Activated naive CD4-positive, alpha-beta T cell treated with anti-CD3 and anti-CD28 coated beads for 36 hours (primary cell): Measurements from ENCODE around the gene OTUD4. TPM values are rescaled to one million over a fixed set of nuclear protein-coding genes. Genes with fewer than 3 reads are reported as not detected.
A peak's percentile ranks its signal among the peaks of the same experiment; 100 is the strongest.
"Not testable (repeated sequence)": the region's sequence is repeated elsewhere in the genome, so short reads cannot be mapped to it uniquely, and the experiment has no call there.

Source experiments
- CTCF ChIA-PET: fragments of 350-600 bp; sonication (Branson Sonifier 250); formaldehyde crosslinking; loops from one replicate; lab custom pipeline; 2021; ENCODE audit warnings: antibody characterized with exemption; lab: Charles Lee
- DNase-seq: peaks from one replicate; pipeline ENCODE4 v3.0.0-alpha.2; 2020
- H3K27ac Mint-ChIP-seq: one replicate; pipeline ENCODE4 v1.8.0; 2021; ENCODE audit warnings: mild to moderate bottlenecking, mixed read lengths
- H3K27me3 Mint-ChIP-seq: one replicate; pipeline ENCODE4 v1.8.0; 2021; ENCODE audit warnings: low read depth, mixed read lengths
- H3K36me3 Mint-ChIP-seq: one replicate; pipeline ENCODE4 v1.8.0; 2021; ENCODE audit warnings: low read depth, mixed read lengths
- H3K4me1 Mint-ChIP-seq: one replicate; pipeline ENCODE4 v1.8.0; 2021; ENCODE audit warnings: low read depth, mixed read lengths
- H3K4me3 Mint-ChIP-seq: one replicate; pipeline ENCODE4 v1.8.0; 2021; ENCODE audit warnings: mild to moderate bottlenecking, moderate library complexity, mixed read lengths
- H3K9me3 Mint-ChIP-seq: one replicate; pipeline ENCODE4 v1.8.0; 2021; ENCODE audit warnings: mixed read lengths
- intact Hi-C: fragments of 100-400 bp; cut with micrococcal nuclease; formaldehyde crosslinking; loops from one replicate; pipeline ENCODE4 v1.15.1; 2023
- total RNA-seq, 2 experiments: library from RNA; stranded (reverse); gene quantifications; one replicate each; pipeline ENCODE4 v1.2.3, GENCODE V29; 2021

Gene OTUD4
- total RNA-seq, 2 experiments from 2014 or later: 35.9 to 37.1 TPM

DNA sequence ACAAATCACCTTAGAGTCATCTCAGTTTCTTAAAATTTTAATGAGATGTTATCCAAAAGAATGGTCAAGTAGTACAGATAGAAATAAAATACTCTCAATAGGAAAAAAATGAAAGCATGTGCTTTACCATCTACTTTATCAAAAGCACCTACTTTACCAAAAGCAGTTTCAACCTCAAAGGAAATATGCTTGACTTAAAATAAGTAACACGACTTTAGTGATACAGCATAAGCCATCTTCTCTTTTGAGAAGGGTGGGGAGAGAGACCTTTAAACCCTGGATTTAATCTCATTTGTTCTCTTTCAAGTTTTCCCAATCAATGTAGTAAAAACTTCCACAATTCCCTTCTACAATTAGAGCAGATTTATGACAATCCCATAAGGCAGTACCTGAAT is 26.5 kb downstream of the OTUD4 start:
- Mint-ChIP-seq H3K36me3 (peaks cover 44% of the 10 kb centered on the region), H3K27me3 (no peaks in the 10 kb centered on the region), H3K4me3 (no peak overlapping the region), H3K4me1 (peaks cover 14% of the 10 kb centered on the region), H3K9me3 (no peaks in the 10 kb centered on the region), H3K27ac (no peak overlapping the region)
- CTCF ChIA-PET: no interaction called here
- DNase-seq: no peak
- intact Hi-C loops: loop anchor here (1.0 kb wide), 1 partner anchor 23 kb away; no protein-coding TSS in a partner anchor

DNA sequence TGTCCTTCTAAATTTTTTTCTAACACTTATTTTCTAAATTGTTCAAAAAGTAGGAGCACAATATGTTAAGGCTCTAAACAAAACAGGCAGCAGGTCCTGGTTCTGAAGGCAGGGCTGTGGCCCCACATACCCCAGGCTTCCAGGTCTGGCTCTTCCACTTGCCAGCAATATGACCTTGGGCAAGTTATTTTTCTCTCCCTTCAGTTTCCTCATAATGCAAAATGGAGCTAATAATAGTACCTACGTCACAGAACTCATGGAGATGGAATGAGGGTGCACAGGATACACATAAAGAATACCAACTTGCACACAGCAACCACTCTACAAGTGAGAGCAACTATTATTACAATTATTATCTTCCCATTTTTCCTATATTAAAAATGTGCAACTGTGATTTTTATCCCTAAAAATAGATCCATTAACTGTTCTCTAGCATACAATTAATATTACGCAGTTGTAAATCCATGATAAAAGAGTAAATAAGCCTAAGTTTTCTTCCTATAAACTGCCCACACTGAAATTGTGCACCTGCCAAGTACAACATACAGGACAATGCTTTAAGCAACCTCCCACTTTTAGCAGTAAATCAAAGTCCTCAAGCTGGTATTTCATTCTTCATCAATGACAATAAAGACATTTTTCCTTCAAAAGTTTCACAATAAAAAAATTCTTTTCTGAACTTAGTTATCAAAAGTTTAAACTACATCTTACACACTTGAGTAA is 27.0 kb downstream of the OTUD4 start:
- no peaks in the 10 kb centered on the region for H3K27me3 Mint-ChIP-seq
- DNase-seq: no peak
- no peak overlapping the region for H3K4me3 Mint-ChIP-seq
- no peak overlapping the region for H3K27ac Mint-ChIP-seq
- H3K36me3 Mint-ChIP-seq: peaks cover 47% of the 10 kb centered on the region
- CTCF ChIA-PET: no interaction called here
- intact Hi-C loops: no loop called here
- H3K9me3 Mint-ChIP-seq: no peaks in the 10 kb centered on the region
- peaks cover 14% of the 10 kb centered on the region for H3K4me1 Mint-ChIP-seq

DNA sequence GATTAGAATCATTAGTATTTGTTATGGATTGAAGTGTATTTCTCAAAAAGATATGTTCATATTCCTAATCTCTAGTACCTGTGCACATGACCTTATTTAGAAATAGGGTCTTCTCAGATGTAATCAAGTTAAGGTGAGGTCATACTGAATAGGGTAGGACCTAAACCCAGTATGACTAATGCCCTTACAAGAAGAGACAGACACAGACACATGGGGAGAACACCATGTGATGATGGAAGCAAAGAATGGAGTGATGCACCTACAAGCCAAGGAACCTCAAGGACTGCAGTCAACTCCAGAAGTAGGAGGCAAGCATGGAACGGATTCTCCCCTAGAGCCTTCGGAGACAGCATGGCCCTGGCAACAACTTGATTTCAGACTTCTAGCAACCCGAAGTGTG is 31.4 kb downstream of the OTUD4 start:
- Mint-ChIP-seq H3K4me3 (no peak overlapping the region), H3K9me3 (no peaks in the 10 kb centered on the region), H3K4me1 (peaks cover 9% of the 10 kb centered on the region), H3K27ac (no peak overlapping the region), H3K36me3 (peaks cover 57% of the 10 kb centered on the region), H3K27me3 (no peaks in the 10 kb centered on the region)
- CTCF ChIA-PET: no interaction called here
- no peak for DNase-seq
- intact Hi-C loops: loop anchor here (5.0 kb wide), 1 partner anchor 37 kb away; no protein-coding TSS in a partner anchor

DNA sequence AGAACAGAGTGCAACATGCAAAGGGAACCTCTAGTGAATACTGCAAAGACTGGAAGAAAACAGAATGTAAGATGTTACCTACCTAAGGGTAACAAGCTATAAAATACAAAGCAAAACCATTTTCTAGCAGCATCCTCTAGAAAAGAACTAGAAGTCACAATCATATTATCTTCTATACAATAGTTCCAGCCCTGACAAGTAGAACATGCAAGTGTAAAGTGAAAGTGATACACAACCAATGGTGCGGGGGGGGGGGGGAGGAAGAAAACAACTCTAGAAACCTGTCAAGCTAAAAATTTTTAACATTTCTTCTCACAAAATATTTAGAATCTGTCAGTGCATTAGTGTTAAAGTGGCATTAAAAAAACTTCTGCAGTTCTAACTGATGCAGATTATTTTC is 44.2 kb downstream of the OTUD4 start:
- Mint-ChIP-seq H3K4me1 (peaks cover 36% of the 10 kb centered on the region), H3K27ac (peak overlapping the region; percentile 53), H3K36me3 (peaks cover 52% of the 10 kb centered on the region)
- H3K4me3 Mint-ChIP-seq, CTCF ChIA-PET, intact Hi-C loops, H3K9me3 Mint-ChIP-seq, H3K27me3 Mint-ChIP-seq, DNase-seq: not testable (repeated sequence)

DNA sequence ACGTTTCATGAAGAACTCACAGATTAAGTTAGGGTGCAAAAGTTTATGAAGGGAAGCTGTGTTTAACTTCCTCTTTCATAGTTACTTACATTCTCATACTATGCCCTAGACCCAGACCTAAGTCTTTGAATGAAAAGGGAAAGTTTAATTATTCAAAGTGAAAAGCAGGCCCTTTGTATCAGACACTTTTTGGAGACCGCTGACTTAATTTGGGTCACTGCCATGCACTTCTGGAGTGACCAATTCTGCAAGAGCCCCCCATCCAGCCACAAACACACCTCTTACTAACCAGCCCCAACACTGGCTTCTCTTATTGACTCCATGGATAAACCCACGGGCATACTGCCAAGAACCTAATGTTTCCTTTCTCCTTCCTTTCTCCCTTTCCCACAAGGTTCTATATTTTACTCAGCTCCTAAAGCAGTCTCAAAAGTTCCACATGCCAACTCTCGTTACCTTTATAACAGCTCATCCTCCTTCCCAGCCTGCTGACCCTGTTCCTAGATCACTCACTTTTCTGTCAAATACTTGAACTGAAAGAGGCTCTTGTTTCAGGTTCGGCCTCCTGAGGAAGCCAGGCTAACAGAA is 47.8 kb downstream of the OTUD4 start:
- CTCF ChIA-PET: interaction anchor here (1.4 to 1.5 kb wide), 2 partner anchors 30 to 45 kb away, joined by 3 to 4 read pairs; no protein-coding TSS in a partner anchor
- intact Hi-C loops: no loop called here
- Mint-ChIP-seq H3K27ac (peak overlapping the region; percentile 81), H3K4me1 (peaks cover 45% of the 10 kb centered on the region), H3K4me3 (no peak overlapping the region), H3K27me3 (no peaks in the 10 kb centered on the region), H3K9me3 (no peaks in the 10 kb centered on the region), H3K36me3 (peaks cover 38% of the 10 kb centered on the region)
- peak; percentile 14 for DNase-seq

DNA sequence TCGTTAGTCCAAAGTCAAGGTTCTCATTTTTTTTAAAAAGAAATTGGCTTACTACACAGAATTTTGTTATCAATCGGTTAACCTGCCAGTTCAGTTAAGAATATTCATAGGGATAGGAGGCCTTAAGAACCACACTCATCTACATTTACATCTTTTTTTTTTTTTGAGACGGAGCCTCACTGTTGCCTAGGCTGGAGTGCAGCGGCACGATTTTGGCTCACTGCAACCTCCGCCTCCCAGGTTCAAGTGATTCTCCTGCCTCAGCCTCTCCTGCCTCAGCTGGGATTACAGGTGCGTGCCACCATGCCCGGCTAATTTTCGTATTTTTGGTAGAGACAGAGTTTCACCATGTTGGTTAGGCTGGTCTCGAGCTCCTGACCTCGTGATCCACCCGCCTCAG is 48.5 kb downstream of the OTUD4 start:
- Mint-ChIP-seq H3K4me3 (no peak overlapping the region), H3K9me3 (no peaks in the 10 kb centered on the region), H3K4me1 (peaks cover 44% of the 10 kb centered on the region), H3K27ac (no peak overlapping the region), H3K36me3 (peaks cover 36% of the 10 kb centered on the region), H3K27me3 (no peaks in the 10 kb centered on the region)
- no peak for DNase-seq
- intact Hi-C loops: no loop called here
- CTCF ChIA-PET: interaction anchor here (1.4 kb wide), 1 partner anchor 30 kb away, joined by 3 read pairs; no protein-coding TSS in a partner anchor

DNA sequence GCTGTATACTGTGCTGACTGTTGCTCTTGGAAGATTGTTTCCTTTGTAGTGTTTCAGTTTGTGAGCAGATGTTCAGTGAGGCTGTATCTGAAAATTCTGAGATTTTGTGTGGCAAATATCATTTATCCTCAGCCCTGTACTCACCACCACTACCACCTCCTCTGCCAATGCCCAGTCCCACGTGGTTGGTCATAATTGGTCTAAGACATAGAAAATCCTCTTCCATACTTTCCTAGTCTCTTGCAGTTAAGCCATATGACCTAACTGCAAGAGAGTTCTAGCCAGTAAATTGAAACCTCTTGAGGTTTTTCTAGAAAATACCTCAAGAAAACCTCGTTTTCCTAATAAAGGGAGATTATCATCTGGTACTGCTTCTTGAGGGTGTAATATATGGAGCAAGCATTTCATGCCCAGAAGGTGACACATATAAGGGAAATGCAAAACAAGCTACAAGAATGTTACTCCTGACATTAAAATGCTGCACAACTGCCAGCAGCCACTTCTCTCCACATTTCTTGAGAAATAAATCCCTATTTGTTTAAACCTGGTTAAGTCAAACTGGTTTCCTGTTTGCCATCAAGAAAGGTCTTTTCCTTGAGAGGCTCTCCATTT is 49.5 kb downstream of the OTUD4 start:
- no peak overlapping the region for H3K4me3 Mint-ChIP-seq
- CTCF ChIA-PET: interaction anchor here (1.4 kb wide), 1 partner anchor 31 kb away, joined by 3 read pairs; no protein-coding TSS in a partner anchor

DNA sequence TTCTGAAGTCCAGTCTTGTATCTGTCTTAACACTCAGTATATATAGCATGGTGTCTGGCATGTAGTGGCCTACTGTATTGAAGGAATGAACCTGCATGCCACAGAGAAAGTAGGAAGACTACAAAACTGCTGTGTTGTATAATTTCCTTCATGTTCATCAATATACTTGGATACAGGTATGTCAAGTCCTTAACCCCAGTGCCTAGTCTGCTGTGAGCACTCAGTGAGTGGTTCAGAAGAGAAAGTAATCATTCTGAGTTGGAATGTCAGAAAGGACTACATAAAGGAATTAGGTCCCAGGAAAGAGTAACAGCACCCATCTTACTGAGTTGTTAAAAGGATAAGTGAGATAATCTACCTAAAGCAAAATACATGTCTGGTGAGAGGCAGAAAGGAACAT is 50.3 kb downstream of the OTUD4 start:
- intact Hi-C loops: no loop called here
- Mint-ChIP-seq H3K36me3 (peaks cover 41% of the 10 kb centered on the region), H3K27ac (peak overlapping the region; percentile 65), H3K4me1 (peaks cover 49% of the 10 kb centered on the region), H3K4me3 (no peak overlapping the region), H3K9me3 (no peaks in the 10 kb centered on the region), H3K27me3 (no peaks in the 10 kb centered on the region)
- CTCF ChIA-PET: no interaction called here
- DNase-seq: no peak

More for the DNA sequence above, 49.5 kb downstream of the OTUD4 start:
- intact Hi-C loops: no loop called here
- no peaks in the 10 kb centered on the region for H3K9me3 Mint-ChIP-seq
- H3K36me3 Mint-ChIP-seq: peaks cover 41% of the 10 kb centered on the region
- H3K27ac Mint-ChIP-seq: peak overlapping the region; percentile 65
- H3K4me1 Mint-ChIP-seq: peaks cover 50% of the 10 kb centered on the region
- H3K27me3 Mint-ChIP-seq: no peaks in the 10 kb centered on the region
- no peak for DNase-seq

DNA sequence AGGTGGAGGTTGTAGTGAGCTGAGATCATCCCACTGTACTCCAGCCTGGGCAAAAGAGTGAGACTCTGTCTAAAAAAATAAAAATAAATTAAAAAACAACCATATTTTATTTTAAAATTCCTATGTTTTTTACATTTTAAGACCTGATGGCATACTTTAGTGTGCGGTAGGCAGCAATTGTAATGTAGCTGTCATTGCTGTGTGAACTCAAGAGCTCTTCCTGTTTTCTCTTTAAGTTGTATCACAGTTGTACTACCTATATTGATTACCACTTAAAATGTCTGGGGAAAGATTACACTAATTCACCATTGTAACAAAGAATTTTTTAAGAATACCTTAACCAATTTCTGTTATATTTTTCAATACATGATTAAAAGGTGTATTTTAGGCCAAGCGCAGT is 55.0 kb downstream of the OTUD4 start:
- H3K27ac Mint-ChIP-seq: peak overlapping the region; percentile 63
- H3K4me3 Mint-ChIP-seq: no peak overlapping the region
- H3K27me3 Mint-ChIP-seq: no peaks in the 10 kb centered on the region
- no peak for DNase-seq
- intact Hi-C loops: no loop called here
- H3K4me1 Mint-ChIP-seq: peaks cover 25% of the 10 kb centered on the region
- H3K36me3 Mint-ChIP-seq: peaks cover 37% of the 10 kb centered on the region
- no peaks in the 10 kb centered on the region for H3K9me3 Mint-ChIP-seq
- CTCF ChIA-PET: interaction anchor here (1.1 kb wide), 2 partner anchors 9 to 14 kb away, joined by 3 to 4 read pairs; no protein-coding TSS in a partner anchor

DNA sequence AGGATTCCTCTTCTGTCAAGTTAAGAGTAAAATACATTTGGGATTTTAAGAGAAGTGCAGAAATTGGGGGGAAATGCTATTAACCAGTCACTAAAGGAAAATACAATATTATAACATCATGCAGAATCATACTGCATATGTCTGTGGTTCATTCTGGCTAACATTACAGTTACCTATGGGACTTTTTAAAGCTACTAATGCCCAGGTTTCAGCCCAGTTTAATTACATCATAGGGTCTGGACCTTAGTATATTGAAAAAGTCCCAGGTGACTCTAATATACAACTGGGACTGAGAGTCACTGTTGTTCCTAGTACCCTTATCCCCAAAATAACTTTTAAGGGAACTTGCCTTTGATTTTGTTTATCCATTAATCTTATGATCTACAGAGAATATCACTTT is 72.3 kb downstream of the OTUD4 start:
- Mint-ChIP-seq H3K4me1 (peaks cover 20% of the 10 kb centered on the region), H3K4me3 (no peak overlapping the region), H3K27me3 (no peaks in the 10 kb centered on the region), H3K27ac (no peak overlapping the region), H3K9me3 (no peaks in the 10 kb centered on the region), H3K36me3 (peaks cover 36% of the 10 kb centered on the region)
- intact Hi-C loops: no loop called here
- no peak for DNase-seq
- CTCF ChIA-PET: no interaction called here

- intact Hi-C loops: no loop called here
- CTCF ChIA-PET: no interaction called here
These were observed 73.3 kb downstream of the OTUD4 start for GRCh38 chr4:145107126-145107525.

DNA sequence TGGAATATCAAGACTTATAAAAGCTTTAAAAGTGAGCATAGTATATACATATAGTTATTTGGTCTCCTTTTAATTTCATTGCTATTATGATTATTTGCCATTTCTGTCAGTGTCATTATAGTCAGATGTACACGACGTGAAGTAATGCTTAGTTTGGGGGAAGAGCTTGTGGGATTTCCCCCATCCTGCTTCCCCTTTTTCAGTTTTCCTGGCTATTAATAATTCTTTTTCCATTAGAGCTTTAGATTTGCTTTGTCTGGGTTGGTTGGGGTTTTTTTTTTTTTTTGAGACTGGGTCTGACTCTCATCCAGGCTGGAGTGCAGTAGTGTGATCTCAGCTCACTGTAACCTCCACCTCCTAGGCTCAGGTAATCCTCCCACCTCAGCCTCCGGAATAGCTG is 76.9 kb downstream of the OTUD4 start:
- Mint-ChIP-seq H3K4me1 (peaks cover 18% of the 10 kb centered on the region), H3K4me3 (no peak overlapping the region), H3K27me3 (no peaks in the 10 kb centered on the region), H3K9me3 (no peaks in the 10 kb centered on the region), H3K36me3 (peaks cover 28% of the 10 kb centered on the region), H3K27ac (no peak overlapping the region)
- CTCF ChIA-PET: no interaction called here
- DNase-seq: no peak
- intact Hi-C loops: no loop called here

More at GRCh38 chr4:145107126-145107525, 73.3 kb downstream of the OTUD4 start:
- DNase-seq: no peak
- Mint-ChIP-seq H3K4me1 (peaks cover 13% of the 10 kb centered on the region), H3K36me3 (peaks cover 27% of the 10 kb centered on the region), H3K4me3 (no peak overlapping the region), H3K9me3 (no peaks in the 10 kb centered on the region), H3K27me3 (no peaks in the 10 kb centered on the region), H3K27ac (no peak overlapping the region)
